Lower lobe of right lung (tissue), 2 donors: ENCODE measurements around the gene ABCC5. TPM values are rescaled to one million over a fixed set of nuclear protein-coding genes. Genes with fewer than 3 reads are reported as not detected.
A peak's percentile ranks its signal among the peaks of the same experiment; 100 is the strongest.

Experiments
- ATAC-seq, 2 donors: fragments of 200-7000 bp; cut with Tn5 transposase; one replicate each; pipeline ENCODE4 v1.9.1; 2020 to 2022; ENCODE audit warnings: mild to moderate bottlenecking in 2 of 2, moderate library complexity in 2 of 2
- DNase-seq: peaks from one replicate; pipeline ENCODE4 v3.0.0-alpha.2; 2020
- H3K27ac ChIP-seq: fragments of 200-600 bp; one replicate; pipeline ENCODE4 v1.8.0; 2022
- H3K27me3 ChIP-seq: fragments of 200-600 bp; one replicate; pipeline ENCODE4 v1.8.0; 2022; ENCODE audit warnings: low read depth
- H3K36me3 ChIP-seq: fragments of 200-600 bp; one replicate; pipeline ENCODE4 v1.8.0; 2022; ENCODE audit warnings: mild to moderate bottlenecking
- H3K4me1 ChIP-seq: fragments of 200-600 bp; one replicate; pipeline ENCODE4 v1.8.0; 2022
- H3K4me3 ChIP-seq: fragments of 200-600 bp; one replicate; pipeline ENCODE4 v1.8.0; 2022; ENCODE audit warnings: mild to moderate bottlenecking
- H3K9me3 ChIP-seq: fragments of 200-600 bp; one replicate; pipeline ENCODE4 v1.8.0; 2022
- CTCF ChIP-seq: fragments of 200-600 bp; IDR thresholded peaks from one replicate; pipeline ENCODE4 v1.8.0; 2022; ENCODE audit warnings: antibody characterized with exemption, mild to moderate bottlenecking
- intact Hi-C: fragments of 100-400 bp; cut with DNase I; formaldehyde crosslinking; loops from one replicate; pipeline ENCODE4 v1.11.0; 2022
- total RNA-seq: library from RNA; stranded (reverse); fragmentation: NEBNext Ultra II Directional; extraction: Animal tissue kit (Norgen Biotek cat#: 25700); gene quantifications from one replicate; pipeline ENCODE4 v1.2.1, GENCODE V29; 2021
- donor health status: DM: no; HTN: yes; CAD: no; lungs with severe emphysema.

ABCC5 gene
- total RNA-seq, 1 donor from 2014 or later = 38.0 TPM

DNA sequence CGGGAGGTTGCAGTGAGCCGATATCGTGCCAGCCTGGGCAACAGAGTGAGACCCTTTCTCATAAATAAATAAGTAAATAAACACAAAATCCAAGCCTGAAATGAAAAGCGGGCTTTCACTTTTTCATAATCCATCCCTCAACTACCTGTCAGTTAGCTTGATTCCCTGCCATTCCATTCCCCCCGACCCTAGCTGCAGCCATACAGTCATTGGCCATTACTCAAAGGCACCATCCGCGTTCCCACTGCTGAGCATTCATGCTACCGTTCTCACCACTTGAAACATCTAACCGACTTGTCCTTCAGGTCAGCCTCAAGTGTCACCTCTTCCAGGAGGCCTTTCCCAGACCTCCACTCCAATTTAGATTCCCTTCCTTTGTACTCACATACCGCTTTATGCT is 131.9 kb downstream of the ABCC5 start:
- Histone ChIP-seq H3K9me3 (no peaks in the 10 kb centered on the region), H3K27me3 (no peaks in the 10 kb centered on the region), H3K4me1 (peaks cover 29% of the 10 kb centered on the region), H3K27ac (peak overlapping the region; percentile 84), H3K4me3 (no peak overlapping the region), H3K36me3 (no peaks in the 10 kb centered on the region)
- no peak for DNase-seq
- no peak for TF ChIP-seq CTCF
- intact Hi-C loops = no loop called here
- no peak for ATAC-seq

- Histone ChIP-seq H3K27me3 (no peaks in the 10 kb centered on the region), H3K27ac (peak within 1 kb of the TSS; percentile 84), H3K9me3 (no peaks in the 10 kb centered on the region), H3K36me3 (no peaks in the 10 kb centered on the region), H3K4me3 (peak within 1 kb of the TSS; percentile 90), H3K4me1 (peaks cover 37% of the 10 kb centered on the region)
- intact Hi-C loops = no loop called here
- ATAC-seq = peak; percentile 100
- TF ChIP-seq CTCF = peak; percentile 97
- peak; percentile 99 for DNase-seq
These were observed 133.0 kb downstream of the ABCC5 start, which contains the start of gene PARL for GRCh38 chr3:183884427-183885296. PARL (minus strand) TSS chr3:183884880; CDS start chr3:183884846, 34 bp downstream.

DNA sequence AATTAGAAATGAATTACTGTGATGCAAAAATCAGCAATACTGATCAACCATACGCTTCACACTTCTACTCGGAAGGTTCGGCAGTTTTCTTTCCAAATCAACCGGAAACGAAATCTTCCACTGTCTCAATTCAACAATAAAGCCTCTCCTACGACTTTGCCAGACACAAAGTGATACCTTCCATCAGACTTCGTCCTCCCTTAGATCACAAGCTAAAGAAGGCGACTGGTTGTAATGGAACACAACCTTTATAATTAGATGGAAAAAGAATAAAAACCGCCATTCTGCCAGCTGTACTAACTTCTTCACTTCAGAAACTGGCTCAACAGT is 133.6 kb downstream of the ABCC5 start:
- Histone ChIP-seq H3K4me1 (peaks cover 41% of the 10 kb centered on the region), H3K9me3 (no peaks in the 10 kb centered on the region), H3K4me3 (peak overlapping the region; percentile 90), H3K36me3 (no peaks in the 10 kb centered on the region), H3K27me3 (no peaks in the 10 kb centered on the region), H3K27ac (peak overlapping the region; percentile 84)
- ATAC-seq (no peak), DNase-seq (no peak)
- no peak for TF ChIP-seq CTCF
- intact Hi-C loops = no loop called here

DNA sequence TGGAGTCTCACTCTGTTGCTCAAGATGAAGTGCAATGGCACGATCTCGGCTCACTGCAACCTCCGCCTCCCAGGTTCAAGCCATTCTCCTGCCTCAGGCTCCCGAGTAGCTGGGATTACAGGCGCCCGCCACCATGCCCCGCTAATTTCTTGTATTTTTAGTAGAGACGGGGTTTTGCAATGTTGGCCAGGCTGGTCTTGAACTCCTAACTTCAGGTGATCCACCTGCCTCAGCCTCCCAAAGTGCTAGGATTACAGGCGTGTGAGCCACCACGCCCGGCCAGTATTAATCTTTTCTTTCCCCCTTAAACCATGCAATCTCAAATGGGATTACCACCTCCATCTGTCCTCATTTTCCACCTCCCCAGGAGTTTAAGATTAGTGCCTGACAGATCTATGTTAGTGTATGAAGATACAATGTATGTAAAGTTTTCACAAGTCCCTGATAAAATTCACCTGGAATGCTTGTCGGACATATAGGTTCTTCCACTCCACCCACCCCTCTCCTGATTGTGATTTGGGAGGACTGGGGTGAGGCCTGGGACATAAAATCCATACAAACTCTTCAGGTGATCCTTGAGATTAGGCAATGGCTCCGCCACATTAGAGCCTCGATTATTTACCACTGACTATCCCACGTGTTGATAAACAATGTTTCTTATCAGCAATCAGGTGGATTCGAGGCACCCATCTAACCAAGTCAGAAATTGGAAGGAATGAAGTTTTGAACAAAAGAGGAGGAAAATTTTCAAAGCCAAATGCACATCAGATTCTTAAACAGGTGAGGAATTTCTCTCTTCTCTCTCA is 134.2 kb downstream of the ABCC5 start:
- Histone ChIP-seq H3K36me3 (no peaks in the 10 kb centered on the region), H3K27me3 (no peaks in the 10 kb centered on the region), H3K27ac (peak overlapping the region; percentile 84), H3K9me3 (no peaks in the 10 kb centered on the region), H3K4me1 (peaks cover 41% of the 10 kb centered on the region), H3K4me3 (peak overlapping the region; percentile 90)
- intact Hi-C loops = no loop called here
- DNase-seq = no peak
- no peak for TF ChIP-seq CTCF
- ATAC-seq = no peak

- Histone ChIP-seq H3K27ac (no peak overlapping the region), H3K27me3 (no peaks in the 10 kb centered on the region), H3K4me1 (peaks cover 42% of the 10 kb centered on the region), H3K9me3 (no peaks in the 10 kb centered on the region), H3K4me3 (no peak overlapping the region), H3K36me3 (peaks cover 15% of the 10 kb centered on the region)
- ATAC-seq (no peak), DNase-seq (no peak)
- intact Hi-C loops = no loop called here
- TF ChIP-seq CTCF = no peak
These were observed 137.6 kb downstream of the ABCC5 start for GRCh38 chr3:183880121-183880520.
